Parathyroid adenoma (tissue), 2 donors: ENCODE results near the gene CLSTN2.

Experiments used
- H2AFZ ChIP-seq: fragments of 300-600 bp; sonication (generic); one replicate; pipeline ENCODE4 v1.7.0; 2017; ENCODE audit warnings: antibody characterized with exemption, mild to moderate bottlenecking
- H3K27ac ChIP-seq: fragments of 300-600 bp; sonication (generic); one replicate; pipeline ENCODE4 v1.7.0; 2017
- H3K27me3 ChIP-seq: fragments of 300-600 bp; sonication (generic); one replicate; pipeline ENCODE4 v1.7.0; 2017; ENCODE audit warnings: low read length; ENCODE audit not compliant: control insufficient read depth, insufficient read depth
- H3K36me3 ChIP-seq: fragments of 300-600 bp; sonication (generic); one replicate; pipeline ENCODE4 v1.7.0; 2017; ENCODE audit warnings: low read length; ENCODE audit not compliant: control insufficient read depth, insufficient read depth
- H3K4me1 ChIP-seq: fragments of 300-600 bp; sonication (generic); one replicate; pipeline ENCODE4 v1.7.0; 2017; ENCODE audit warnings: control low read depth
- H3K4me2 ChIP-seq: fragments of 300-600 bp; sonication (generic); one replicate; pipeline ENCODE4 v1.7.0; 2017; ENCODE audit warnings: low read length
- H3K4me3 ChIP-seq: fragments of 300-600 bp; sonication (generic); one replicate; pipeline ENCODE4 v1.7.0; 2017; ENCODE audit warnings: low read depth, low read length
- H3K79me2 ChIP-seq: fragments of 300-600 bp; sonication (generic); one replicate; pipeline ENCODE4 v1.7.0; 2017; ENCODE audit warnings: control low read depth
- H3K9ac ChIP-seq: fragments of 300-600 bp; sonication (generic); one replicate; pipeline ENCODE4 v1.7.0; 2017; ENCODE audit warnings: mild to moderate bottlenecking
- H3K9me3 ChIP-seq: fragments of 300-600 bp; sonication (generic); one replicate; pipeline ENCODE4 v1.7.0; 2017; ENCODE audit warnings: low read length; ENCODE audit not compliant: control insufficient read depth
- CTCF ChIP-seq: fragments of 300-600 bp; sonication (generic); IDR thresholded peaks from one replicate; pipeline ENCODE4 v1.7.0; 2017; ENCODE audit warnings: antibody characterized with exemption, mild to moderate bottlenecking
- donor health status: primary hyperparathyroidism.

CLSTN2 gene

GRCh38 chr3:139893963-139894642 is 40.9 kb upstream of the CLSTN2 start:
- H3K27ac ChIP-seq = no peak overlapping the region

GRCh38 chr3:139894643-139894989 is 40.4 kb upstream of the CLSTN2 start:
- H3K36me3 ChIP-seq = no peaks in the 10 kb centered on the region
- H3K4me3 ChIP-seq = no peak overlapping the region
- no peaks in the 10 kb centered on the region for H3K79me2 ChIP-seq
- H3K4me2 ChIP-seq = no peak overlapping the region
- H2AFZ ChIP-seq = no peak overlapping the region
- H3K9me3 ChIP-seq = no peaks in the 10 kb centered on the region
- H3K9ac ChIP-seq = no peak overlapping the region
- no peak for TF ChIP-seq CTCF
- no peaks in the 10 kb centered on the region for H3K27me3 ChIP-seq
- no peaks in the 10 kb centered on the region for H3K4me1 ChIP-seq
- H3K27ac ChIP-seq = no peak overlapping the region

More at GRCh38 chr3:139893963-139894642, 40.9 kb upstream of the CLSTN2 start:
- no peaks in the 10 kb centered on the region for H3K36me3 ChIP-seq
- H3K27me3 ChIP-seq = no peaks in the 10 kb centered on the region
- no peak overlapping the region for H3K9ac ChIP-seq
- H2AFZ ChIP-seq = no peak overlapping the region
- H3K4me2 ChIP-seq = no peak overlapping the region
- no peaks in the 10 kb centered on the region for H3K79me2 ChIP-seq
- H3K9me3 ChIP-seq = no peaks in the 10 kb centered on the region
- H3K4me1 ChIP-seq = no peaks in the 10 kb centered on the region
- H3K4me3 ChIP-seq = no peak overlapping the region
- TF ChIP-seq CTCF = no peak

GRCh38 chr3:139897759-139898158 is 37.2 kb upstream of the CLSTN2 start:
- H3K4me3 ChIP-seq = no peak overlapping the region
- H3K9ac ChIP-seq = no peak overlapping the region
- H3K27ac ChIP-seq = no peak overlapping the region
- H3K36me3 ChIP-seq = no peaks in the 10 kb centered on the region
- TF ChIP-seq CTCF = no peak
- no peaks in the 10 kb centered on the region for H3K27me3 ChIP-seq
- H3K79me2 ChIP-seq = no peaks in the 10 kb centered on the region
- no peak overlapping the region for H3K4me2 ChIP-seq
- H2AFZ ChIP-seq = no peak overlapping the region
- H3K4me1 ChIP-seq = no peaks in the 10 kb centered on the region
- H3K9me3 ChIP-seq = no peaks in the 10 kb centered on the region

- H3K27me3 ChIP-seq = no peaks in the 10 kb centered on the region
- no peak overlapping the region for H2AFZ ChIP-seq
- H3K27ac ChIP-seq = no peak overlapping the region
- H3K36me3 ChIP-seq = no peaks in the 10 kb centered on the region
- no peaks in the 10 kb centered on the region for H3K79me2 ChIP-seq
- TF ChIP-seq CTCF = no peak
- H3K9ac ChIP-seq = no peak overlapping the region
- H3K9me3 ChIP-seq = no peaks in the 10 kb centered on the region
- H3K4me3 ChIP-seq = no peak overlapping the region
- no peaks in the 10 kb centered on the region for H3K4me1 ChIP-seq
- no peak overlapping the region for H3K4me2 ChIP-seq
These were observed 28.6 kb upstream of the CLSTN2 start for GRCh38 chr3:139906418-139906817.

GRCh38 chr3:139909811-139910210 is 25.2 kb upstream of the CLSTN2 start:
- H3K9ac ChIP-seq = no peak overlapping the region
- H3K36me3 ChIP-seq = no peaks in the 10 kb centered on the region
- H3K4me1 ChIP-seq = no peaks in the 10 kb centered on the region
- H3K9me3 ChIP-seq = no peaks in the 10 kb centered on the region
- H3K4me3 ChIP-seq = no peak overlapping the region
- no peak for TF ChIP-seq CTCF
- no peak overlapping the region for H2AFZ ChIP-seq
- H3K27me3 ChIP-seq = no peaks in the 10 kb centered on the region
- no peak overlapping the region for H3K27ac ChIP-seq
- no peaks in the 10 kb centered on the region for H3K79me2 ChIP-seq
- no peak overlapping the region for H3K4me2 ChIP-seq
